Kidney (tissue), 14 donors: ENCODE results near the gene SMAD3. TPM values are rescaled to one million over a fixed set of nuclear protein-coding genes. Genes with fewer than 3 reads are reported as not detected.

Experiments
- DNase-seq, 5 donors: peaks; one replicate each; pipeline ENCODE4 v3.0.0-alpha.2; 2013 to 2020
- FAIRE-seq: peaks from 2 replicates; lab custom pipeline; 2012; peaks lifted over from hg19 to GRCh38; lab: Jason Lieb, UNC
- H3K27ac ChIP-seq, 2 donors: one replicate each; pipeline ENCODE4 v1.7.0; 2013; ENCODE audit warnings: low read depth in 2 of 2, low read length in 2 of 2, inconsistent platforms in 1 of 2
- H3K27me3 ChIP-seq: one replicate; pipeline ENCODE4 v1.7.1; 2013; ENCODE audit warnings: low read length, inconsistent platforms; ENCODE audit not compliant: control insufficient read depth, insufficient read depth
- H3K36me3 ChIP-seq, 3 donors: one replicate each; pipeline versions ENCODE4 v1.7.0 to v1.7.1; 2013; ENCODE audit warnings: low read length in 3 of 3, control low read depth in 1 of 3, inconsistent platforms in 1 of 3; ENCODE audit not compliant: insufficient read depth in 3 of 3, control insufficient read depth in 2 of 3
- H3K4me1 ChIP-seq, 3 donors: one replicate each; pipeline versions ENCODE4 v1.7.0 to v1.7.1; 2013; ENCODE audit warnings: low read length in 3 of 3, inconsistent platforms in 1 of 3, low read depth in 1 of 3; ENCODE audit not compliant: control insufficient read depth in 2 of 3, insufficient read depth in 2 of 3
- H3K4me3 ChIP-seq, 3 donors: one replicate each; pipeline versions ENCODE4 v1.7.0 to v1.8.1; 2013; ENCODE audit warnings: low read length in 3 of 3, control low read depth in 1 of 3, inconsistent platforms in 1 of 3
- H3K9ac ChIP-seq, 3 donors: one replicate each; pipeline versions ENCODE4 v1.7.0 to v1.7.1; 2013; ENCODE audit warnings: low read length in 3 of 3, control low read depth in 1 of 3, inconsistent platforms in 1 of 3
- H3K9me3 ChIP-seq, 3 donors: one replicate each; pipeline versions ENCODE4 v1.7.0 to v1.7.1; 2013; ENCODE audit warnings: low read length in 3 of 3, control low read depth in 1 of 3, inconsistent platforms in 1 of 3; ENCODE audit not compliant: control insufficient read depth in 2 of 3, insufficient read depth in 1 of 3
- CTCF ChIP-seq: IDR thresholded peaks from 3 replicates; pipeline ENCODE4 v1.5.1; 2012; ENCODE audit warnings: mild to moderate bottlenecking, moderate library complexity, borderline replicate concordance; ENCODE audit not compliant: insufficient read depth; ENCODE audit errors: extremely low read depth
- intact Hi-C: fragments of 100-400 bp; cut with DNase I; formaldehyde crosslinking; loops from one replicate; pipeline ENCODE4 v1.11.1; 2022
- polyA plus RNA-seq: library from polyadenylated mRNA; stranded (reverse); fragments of 350-450 nt; fragmentation: Illumina TruSeq; extraction: RNeasy Lipid Tissue Mini Kit (QIAGEN cat#74804); gene quantifications from one replicate; pipeline ENCODE4 v1.2.3, GENCODE V29; 2014; ENCODE audit warnings: low read depth, low replicate concordance; ENCODE audit not compliant: insufficient read depth
- total RNA-seq: library from RNA; stranded (reverse); fragmentation: NEBNext Ultra II Directional; extraction: Animal tissue kit (Norgen Biotek cat#: 25700); gene quantifications from one replicate; pipeline ENCODE4 v1.2.1, GENCODE V29; 2021
- donor health status: control.
- donor health status: control.
- donor health status: control.
- donor health status: control.
- donor health status: control.
- donor health status: DM: yes; HTN: yes; CAD: no.
- donor health status: Normal renal cell carcinoma (clear cell type).

The SMAD3 gene
- total and polyA plus RNA-seq, 2 donors from 2014 or later, result 10.1 to 58.2 TPM

- Histone ChIP-seq H3K9me3 (no peaks in the 10 kb centered on the region), H3K9ac (no peak overlapping the region), H3K27ac (no peak overlapping the region), H3K27me3 (no peaks in the 10 kb centered on the region), H3K4me3 (no peak overlapping the region), H3K4me1 (peaks cover 0 to 12% (median 10%) of the 10 kb centered on the region in 3 donors), H3K36me3 (peaks cover 2 to 52% (median 10%) of the 10 kb centered on the region in 3 donors)
- DNase-seq (no peak), FAIRE-seq (no peak)
- TF ChIP-seq CTCF, result no peak
- intact Hi-C loops, result no loop called here
Observed at GRCh38 chr15:67183443-67184169, 118.2 kb downstream of the SMAD3 start.

DNA sequence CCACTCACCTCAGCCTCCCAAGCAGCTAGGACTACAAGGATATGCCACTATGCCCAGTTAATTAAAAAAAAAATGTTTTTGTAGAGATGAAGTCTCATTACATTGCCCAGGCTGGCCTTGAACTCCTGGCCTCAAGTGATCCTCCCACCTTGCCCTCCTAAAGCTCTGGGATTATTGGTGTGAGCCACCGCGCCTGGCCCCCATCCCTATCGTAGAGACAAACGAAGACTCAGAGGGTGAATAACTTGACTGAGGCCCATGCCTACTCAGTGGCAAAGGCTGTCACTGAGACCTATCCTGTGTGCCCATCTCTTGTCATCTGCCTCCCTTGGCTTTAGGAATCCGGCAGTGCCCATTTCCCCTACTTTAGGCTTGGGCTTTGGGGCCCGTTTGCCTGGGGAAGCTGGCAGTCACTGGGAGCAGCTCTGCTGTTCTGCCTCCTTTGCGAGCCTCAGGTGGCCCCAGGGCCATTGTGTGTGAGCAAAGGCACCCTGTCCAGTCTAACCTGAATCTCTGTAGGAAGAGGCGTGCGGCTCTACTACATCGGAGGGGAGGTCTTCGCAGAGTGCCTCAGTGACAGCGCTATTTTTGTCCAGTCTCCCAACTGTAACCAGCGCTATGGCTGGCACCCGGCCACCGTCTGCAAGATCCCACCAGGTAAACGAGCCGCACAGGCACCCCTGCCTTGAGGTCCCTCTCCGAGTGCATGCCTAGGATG lies 119.0 kb downstream of the SMAD3 start:
- no peak overlapping the region for H3K9ac ChIP-seq
- no peak overlapping the region for H3K4me3 ChIP-seq
- peaks cover 0 to 12% (median 10%) of the 10 kb centered on the region in 3 donors for H3K4me1 ChIP-seq
- no peak overlapping the region for H3K27ac ChIP-seq
- FAIRE-seq, result no peak
- peaks cover 2 to 52% (median 17%) of the 10 kb centered on the region in 3 donors for H3K36me3 ChIP-seq
- no peak for TF ChIP-seq CTCF
- intact Hi-C loops, result no loop called here
- H3K27me3 ChIP-seq, result no peaks in the 10 kb centered on the region
- peak in 2 of 5 donors; percentile 5 to 16 for DNase-seq
- no peaks in the 10 kb centered on the region for H3K9me3 ChIP-seq

DNA sequence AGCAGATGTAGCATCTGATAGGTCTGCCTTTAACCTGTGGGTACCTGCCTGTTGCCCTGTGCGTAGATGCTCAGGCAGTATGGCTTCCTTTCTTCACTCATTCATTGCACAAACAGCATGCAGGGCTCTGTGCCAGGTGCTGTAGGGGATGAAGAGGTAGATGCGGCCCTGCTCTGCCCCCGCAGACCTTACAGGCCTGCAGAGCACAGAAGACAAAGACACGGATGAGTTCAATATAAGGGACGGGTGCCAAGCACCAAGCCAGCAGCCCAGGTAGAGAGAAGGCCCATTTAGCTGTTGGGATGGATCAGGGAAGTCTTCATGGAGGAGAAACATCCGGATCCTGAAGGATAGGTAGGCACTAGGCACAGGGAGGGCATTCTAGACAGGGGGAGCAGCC lies 119.6 kb downstream of the SMAD3 start:
- H3K4me3 ChIP-seq, result no peak overlapping the region
- no peak for FAIRE-seq
- H3K4me1 ChIP-seq, result peaks cover 0 to 12% (median 10%) of the 10 kb centered on the region in 3 donors
- no peak for DNase-seq
- peaks cover 2 to 54% (median 17%) of the 10 kb centered on the region in 3 donors for H3K36me3 ChIP-seq
- H3K9me3 ChIP-seq, result no peaks in the 10 kb centered on the region
- no peak overlapping the region for H3K9ac ChIP-seq
- intact Hi-C loops, result no loop called here
- H3K27ac ChIP-seq, result no peak overlapping the region
- H3K27me3 ChIP-seq, result no peaks in the 10 kb centered on the region
- TF ChIP-seq CTCF, result no peak
